Mucosa of stomach (tissue), 1 donor: ENCODE results near the gene RDH14.

ENCODE experiments used
- H3K27me3 ChIP-seq: one replicate; pipeline ENCODE4 v1.7.0; 2013; ENCODE audit warnings: mild to moderate bottlenecking, low read length; ENCODE audit not compliant: control insufficient read depth, insufficient read depth
- H3K36me3 ChIP-seq: one replicate; pipeline ENCODE4 v1.7.0; 2013; ENCODE audit warnings: low read length; ENCODE audit not compliant: control insufficient read depth, insufficient read depth
- H3K4me1 ChIP-seq: one replicate; pipeline ENCODE4 v1.7.0; 2013; ENCODE audit warnings: mild to moderate bottlenecking, low read length; ENCODE audit not compliant: control insufficient read depth, insufficient read depth
- H3K4me3 ChIP-seq: one replicate; pipeline ENCODE4 v1.7.0; 2013; ENCODE audit warnings: low read length
- H3K9ac ChIP-seq: one replicate; pipeline ENCODE4 v1.7.0; 2013; ENCODE audit warnings: mild to moderate bottlenecking, low read length, moderate library complexity
- H3K9me3 ChIP-seq: one replicate; pipeline ENCODE4 v1.7.0; 2013; ENCODE audit warnings: mild to moderate bottlenecking, low read length, moderate library complexity; ENCODE audit not compliant: control insufficient read depth
- donor health status: Pancreatic carcinoma.

Gene RDH14

DNA sequence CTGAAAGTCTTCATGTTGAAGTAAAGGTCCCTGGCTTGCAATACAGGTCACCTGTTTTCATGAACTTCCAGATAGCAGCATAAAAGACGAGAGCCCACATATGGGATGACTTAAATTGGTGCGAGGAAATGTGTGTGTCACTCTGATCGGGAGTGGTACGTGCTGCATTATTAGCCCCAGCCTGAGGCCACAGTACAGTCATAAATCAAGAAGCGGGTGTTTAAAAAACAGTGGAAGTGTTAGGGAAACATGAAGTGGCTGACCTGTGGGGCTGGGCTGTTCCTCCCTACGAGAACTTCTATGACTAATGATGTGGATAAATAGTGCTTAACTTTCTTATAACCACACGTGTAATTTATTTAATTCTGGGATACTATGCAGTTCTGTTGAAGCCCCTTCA is 24.4 kb downstream of the RDH14 start:
- Histone ChIP-seq H3K9me3 (no peaks in the 10 kb centered on the region), H3K36me3 (no peaks in the 10 kb centered on the region), H3K9ac (no peak overlapping the region), H3K27me3 (no peaks in the 10 kb centered on the region), H3K4me3 (no peak overlapping the region), H3K4me1 (peaks cover 20% of the 10 kb centered on the region)

DNA sequence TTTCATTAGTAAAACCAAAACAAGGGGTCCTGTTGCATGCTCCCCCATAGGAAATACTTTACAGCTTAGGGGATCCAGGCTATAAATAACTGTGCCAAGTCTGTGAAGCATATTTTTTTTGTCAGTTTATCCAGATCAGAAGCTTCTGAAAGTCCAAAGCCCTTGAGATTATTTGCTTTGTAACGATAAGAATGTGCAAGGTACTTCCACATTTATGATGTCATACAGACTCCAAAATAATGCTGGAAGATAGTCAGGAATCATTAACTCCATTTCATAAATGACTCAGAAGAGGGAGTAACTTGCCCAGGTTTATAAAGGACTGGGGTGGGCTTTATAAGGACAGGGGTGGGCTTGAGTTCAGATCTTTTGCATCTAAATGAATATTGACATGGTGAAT is 29.3 kb downstream of the RDH14 start:
- Histone ChIP-seq H3K4me1 (peaks cover 22% of the 10 kb centered on the region), H3K4me3 (no peak overlapping the region), H3K36me3 (no peaks in the 10 kb centered on the region), H3K9me3 (no peaks in the 10 kb centered on the region), H3K27me3 (no peaks in the 10 kb centered on the region), H3K9ac (no peak overlapping the region)

DNA sequence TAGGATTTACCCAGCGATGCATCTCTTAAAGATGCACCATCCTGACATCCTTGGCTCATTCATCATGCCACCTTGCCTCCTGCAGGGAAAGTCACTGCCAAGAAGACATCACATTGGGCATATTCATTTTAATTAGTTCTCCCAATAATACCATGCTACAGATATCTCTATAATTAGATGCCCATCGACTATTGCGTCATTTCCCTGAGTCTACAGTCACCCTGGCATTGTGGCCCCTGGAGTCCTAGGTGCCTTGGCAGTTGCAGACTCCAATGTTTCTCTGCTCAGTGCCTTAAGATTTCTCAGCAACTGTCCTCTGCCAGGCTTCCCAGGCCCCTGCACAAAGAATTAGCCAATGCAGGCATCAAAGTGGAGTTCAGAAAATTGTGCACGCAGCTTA is 32.6 kb downstream of the RDH14 start:
- Histone ChIP-seq H3K9me3 (no peaks in the 10 kb centered on the region), H3K36me3 (no peaks in the 10 kb centered on the region)

GRCh38 chr2:18527326-18527725 is 33.1 kb downstream of the RDH14 start:
- Histone ChIP-seq H3K27me3 (no peaks in the 10 kb centered on the region), H3K4me3 (no peak overlapping the region), H3K36me3 (no peaks in the 10 kb centered on the region), H3K9ac (no peak overlapping the region), H3K4me1 (peaks cover 23% of the 10 kb centered on the region), H3K9me3 (no peaks in the 10 kb centered on the region)

More for the DNA sequence above, 32.6 kb downstream of the RDH14 start:
- Histone ChIP-seq H3K9ac (no peak overlapping the region), H3K4me3 (no peak overlapping the region), H3K27me3 (no peaks in the 10 kb centered on the region), H3K4me1 (peaks cover 18% of the 10 kb centered on the region)

- Histone ChIP-seq H3K36me3 (no peaks in the 10 kb centered on the region), H3K4me1 (peaks cover 29% of the 10 kb centered on the region), H3K4me3 (no peak overlapping the region), H3K9me3 (no peaks in the 10 kb centered on the region), H3K27me3 (no peaks in the 10 kb centered on the region), H3K9ac (no peak overlapping the region)
Observed at GRCh38 chr2:18526429-18526828, 34.0 kb downstream of the RDH14 start.

GRCh38 chr2:18525852-18526251 is 34.6 kb downstream of the RDH14 start:
- H3K4me3 ChIP-seq, result no peak overlapping the region
- H3K36me3 ChIP-seq, result no peaks in the 10 kb centered on the region
- H3K9ac ChIP-seq, result no peak overlapping the region
- no peaks in the 10 kb centered on the region for H3K27me3 ChIP-seq
- no peaks in the 10 kb centered on the region for H3K9me3 ChIP-seq
- peaks cover 29% of the 10 kb centered on the region for H3K4me1 ChIP-seq

DNA sequence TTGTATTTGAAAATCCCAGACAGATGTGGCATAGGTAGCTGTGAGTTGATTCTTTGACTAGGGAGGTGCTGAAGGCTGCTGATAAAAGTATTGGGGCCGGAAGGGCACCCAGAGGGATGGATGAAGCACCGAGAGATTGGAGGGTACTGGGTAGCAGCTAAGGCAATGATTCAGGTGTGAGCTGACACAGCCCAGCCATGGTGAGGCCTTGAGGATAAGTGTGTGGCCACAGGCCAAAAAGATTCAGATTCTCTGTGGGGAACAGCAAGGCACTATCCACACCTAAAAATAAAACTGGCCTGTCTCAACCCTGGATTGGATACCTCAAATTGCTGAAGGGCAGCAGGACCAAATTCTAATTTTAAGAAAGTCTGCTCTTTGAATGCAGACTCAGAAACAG is 35.2 kb downstream of the RDH14 start:
- H3K9ac ChIP-seq, result no peak overlapping the region
- H3K4me3 ChIP-seq, result no peak overlapping the region
- H3K36me3 ChIP-seq, result no peaks in the 10 kb centered on the region

DNA sequence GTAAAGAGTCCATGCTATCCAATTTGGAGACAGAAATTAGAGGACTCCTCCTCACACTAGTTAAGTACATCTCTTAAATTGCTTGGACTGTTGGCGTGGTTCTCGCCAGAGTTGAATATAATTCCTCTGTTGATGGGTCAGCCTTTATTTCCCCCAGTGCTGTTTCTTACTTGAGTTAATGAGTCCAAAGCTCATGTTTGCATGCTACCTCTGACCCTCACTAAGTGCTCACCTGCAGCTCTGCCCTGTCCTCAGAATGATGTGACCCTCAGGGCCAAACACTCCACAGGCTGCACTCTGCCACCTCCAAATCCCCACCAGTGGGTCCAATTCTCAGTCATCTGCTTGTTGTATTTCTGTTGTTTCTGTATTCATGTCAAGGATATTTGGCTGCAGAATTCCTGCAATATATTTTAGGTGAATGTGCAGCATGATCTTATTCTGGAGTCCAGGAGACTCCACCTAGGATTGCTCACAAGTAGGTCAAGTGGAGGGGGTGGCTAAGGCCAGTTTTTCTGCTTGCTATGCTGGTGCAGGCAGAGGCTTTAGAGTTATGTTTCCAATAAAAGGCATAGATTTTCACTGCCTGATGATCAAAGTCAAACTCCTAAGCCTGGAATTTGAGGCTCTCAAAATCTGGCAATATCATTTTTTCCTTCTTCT is 37.8 kb downstream of the RDH14 start:
- Histone ChIP-seq H3K4me1 (peaks cover 33% of the 10 kb centered on the region), H3K9ac (no peak overlapping the region), H3K36me3 (no peaks in the 10 kb centered on the region), H3K9me3 (no peaks in the 10 kb centered on the region), H3K27me3 (no peaks in the 10 kb centered on the region), H3K4me3 (no peak overlapping the region)

More for the DNA sequence above, 35.2 kb downstream of the RDH14 start:
- Histone ChIP-seq H3K4me1 (peaks cover 30% of the 10 kb centered on the region), H3K9me3 (no peaks in the 10 kb centered on the region), H3K27me3 (no peaks in the 10 kb centered on the region)

DNA sequence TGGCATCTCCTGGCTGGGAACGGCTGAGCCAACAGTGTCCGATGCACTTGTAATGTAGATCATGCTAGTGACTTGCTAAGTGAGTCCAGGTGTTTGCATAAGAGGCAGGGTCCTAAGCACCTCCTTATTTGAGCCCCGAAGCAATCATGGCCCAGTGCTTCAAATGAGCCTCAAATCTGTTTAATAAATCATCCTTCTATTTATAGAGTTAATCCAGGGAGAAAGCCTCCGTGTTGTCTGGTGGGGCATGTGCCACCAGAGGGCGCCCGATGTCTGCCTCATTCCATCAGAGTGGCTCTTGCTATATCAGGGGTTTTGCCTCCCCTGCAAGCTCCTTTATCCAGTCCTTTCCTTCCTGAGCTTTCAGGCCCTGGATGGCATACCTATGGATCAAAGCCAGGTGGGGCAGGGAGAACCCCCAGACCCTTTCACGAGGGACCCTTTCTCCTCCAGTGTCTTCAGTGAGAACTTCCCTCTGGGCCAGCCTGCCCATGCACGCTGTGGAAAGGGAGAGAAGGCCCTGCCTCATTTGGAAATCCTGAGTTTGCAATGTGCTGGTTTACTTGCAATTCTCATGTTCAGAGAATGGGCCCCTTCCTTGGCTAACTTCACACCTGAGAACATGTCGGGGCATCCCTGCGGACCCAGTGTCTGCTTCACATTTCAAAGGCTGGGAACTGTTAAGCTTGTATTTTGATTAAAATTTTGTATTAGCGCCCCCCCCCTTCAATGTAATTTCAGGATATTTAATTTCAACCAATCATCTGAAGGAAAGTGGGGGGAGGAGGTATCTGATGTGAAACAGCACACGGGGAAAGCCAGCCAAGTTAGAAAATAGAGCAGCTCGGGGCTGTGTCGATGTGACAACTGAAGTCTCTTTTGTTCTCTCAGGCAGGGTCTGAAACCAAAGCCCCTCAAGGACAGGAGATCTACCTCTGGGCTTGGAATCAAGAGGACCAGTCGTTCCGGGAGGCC is 39.7 kb downstream of the RDH14 start:
- no peak overlapping the region for H3K4me3 ChIP-seq
- no peaks in the 10 kb centered on the region for H3K36me3 ChIP-seq
- H3K9ac ChIP-seq, result no peak overlapping the region
- H3K27me3 ChIP-seq, result no peaks in the 10 kb centered on the region
- H3K9me3 ChIP-seq, result no peaks in the 10 kb centered on the region
- peaks cover 33% of the 10 kb centered on the region for H3K4me1 ChIP-seq

DNA sequence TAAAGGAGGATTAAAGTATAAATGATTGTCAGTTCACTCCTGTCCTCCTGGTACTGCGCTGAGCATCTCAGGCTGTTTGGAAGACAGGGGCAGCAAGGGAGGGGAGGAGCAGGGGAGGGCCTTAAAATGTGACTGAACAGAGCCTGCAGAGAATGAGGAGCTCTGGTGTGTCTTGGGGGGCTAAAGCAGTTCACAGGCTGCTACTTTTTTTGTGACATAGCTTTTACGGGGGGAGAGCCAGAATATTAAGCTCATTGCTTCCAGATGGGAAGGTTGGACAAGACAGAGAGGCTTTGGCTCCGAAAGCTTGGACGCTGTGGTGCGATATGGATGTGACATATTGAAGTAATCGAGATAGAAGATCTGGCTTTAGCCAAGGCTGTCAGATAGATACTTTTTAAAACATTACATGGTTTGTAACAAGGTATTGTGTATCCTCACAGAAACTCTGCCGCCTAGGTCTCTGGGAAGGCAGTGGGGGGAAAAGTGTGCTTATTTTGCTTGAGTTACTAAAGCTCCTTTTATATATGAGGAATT is 40.5 kb downstream of the RDH14 start:
- H3K36me3 ChIP-seq, result no peaks in the 10 kb centered on the region
- no peak overlapping the region for H3K4me3 ChIP-seq
- H3K4me1 ChIP-seq, result peaks cover 29% of the 10 kb centered on the region
- no peaks in the 10 kb centered on the region for H3K27me3 ChIP-seq
- H3K9ac ChIP-seq, result no peak overlapping the region
- no peaks in the 10 kb centered on the region for H3K9me3 ChIP-seq

- no peak overlapping the region for H3K4me3 ChIP-seq
- H3K27me3 ChIP-seq, result no peaks in the 10 kb centered on the region
- no peak overlapping the region for H3K9ac ChIP-seq
- no peaks in the 10 kb centered on the region for H3K36me3 ChIP-seq
- peaks cover 32% of the 10 kb centered on the region for H3K4me1 ChIP-seq
- no peaks in the 10 kb centered on the region for H3K9me3 ChIP-seq
Observed at GRCh38 chr2:18518116-18519111, 42.0 kb downstream of the RDH14 start.
